NCI-H526 (cell line): Measurements from ENCODE around the gene C3orf18.

Experiments
- DNase-seq, 2 experiments: peaks; one replicate each; lab custom pipeline; 2025; lab: John Stamatoyannopoulos, UW

The C3orf18 gene

GRCh38 chr3:50551054-50551659, 16.4 kb downstream of the C3orf18 start:
- DNase-seq, result no peak

- DNase-seq, result peak; percentile 30 to 77
Measured at GRCh38 chr3:50550079-50550736, 17.3 kb downstream of the C3orf18 start.

GRCh38 chr3:50549226-50549625, 18.3 kb downstream of the C3orf18 start:
- no peak for DNase-seq

GRCh38 chr3:50545781-50546180, 21.8 kb downstream of the C3orf18 start:
- no peak for DNase-seq

- DNase-seq, result peak; percentile 16 to 77
Measured at GRCh38 chr3:50542177-50543034, 25.1 kb downstream of the C3orf18 start.

- no peak for DNase-seq
Measured at GRCh38 chr3:50539356-50540286, 27.9 kb downstream of the C3orf18 start.

GRCh38 chr3:50537421-50538129, 30.0 kb downstream of the C3orf18 start:
- DNase-seq, result no peak

DNA sequence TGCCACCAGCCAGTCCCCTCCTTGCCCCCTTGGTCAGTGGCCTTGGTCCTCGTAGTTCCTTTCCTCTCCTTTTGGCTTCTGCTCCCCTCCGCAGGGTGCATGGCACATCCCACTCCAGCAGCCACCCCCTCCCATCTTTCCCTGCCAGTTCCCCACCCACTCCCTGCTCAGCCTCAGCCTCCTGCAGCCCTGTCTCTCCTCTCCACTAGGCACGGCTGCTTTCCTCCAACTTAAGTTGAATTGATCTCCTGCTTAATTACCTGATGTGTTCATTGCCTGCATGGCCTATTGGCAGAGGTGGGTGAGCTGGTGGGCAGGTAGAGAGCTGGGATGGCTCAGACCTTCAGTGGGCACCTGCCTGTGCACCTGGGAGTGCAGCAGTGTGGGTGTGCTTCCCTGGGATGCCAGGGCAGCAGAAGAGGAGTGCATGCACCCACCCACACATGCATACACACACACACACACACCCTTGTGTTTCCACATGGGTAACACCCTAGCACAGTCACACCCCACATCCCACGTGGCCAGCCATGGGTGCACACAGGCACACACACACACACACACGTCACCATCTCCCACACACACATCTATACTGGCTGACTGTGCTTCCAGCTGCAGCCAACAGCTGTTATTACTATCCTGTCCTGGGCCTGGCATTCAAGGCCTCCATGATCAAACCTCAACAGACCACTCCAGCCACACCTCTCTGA, 30.9 kb downstream of the C3orf18 start:
- no peak for DNase-seq

- no peak for DNase-seq
Measured at GRCh38 chr3:50534681-50535330, 32.7 kb downstream of the C3orf18 start.

- DNase-seq, result no peak
Measured at GRCh38 chr3:50533807-50534461, 33.6 kb downstream of the C3orf18 start.

- no peak for DNase-seq
Measured at GRCh38 chr3:50533316-50533715, 34.2 kb downstream of the C3orf18 start.

GRCh38 chr3:50532062-50532705, 35.4 kb downstream of the C3orf18 start:
- no peak for DNase-seq

- DNase-seq, result no peak
Measured at GRCh38 chr3:50531201-50531600, 36.3 kb downstream of the C3orf18 start.

GRCh38 chr3:50530001-50530970, 37.3 kb downstream of the C3orf18 start:
- peak in 1 of 2 experiments; percentile 36 for DNase-seq

- no peak for DNase-seq
Measured at GRCh38 chr3:50525987-50526386, 41.6 kb downstream of the C3orf18 start.

DNA sequence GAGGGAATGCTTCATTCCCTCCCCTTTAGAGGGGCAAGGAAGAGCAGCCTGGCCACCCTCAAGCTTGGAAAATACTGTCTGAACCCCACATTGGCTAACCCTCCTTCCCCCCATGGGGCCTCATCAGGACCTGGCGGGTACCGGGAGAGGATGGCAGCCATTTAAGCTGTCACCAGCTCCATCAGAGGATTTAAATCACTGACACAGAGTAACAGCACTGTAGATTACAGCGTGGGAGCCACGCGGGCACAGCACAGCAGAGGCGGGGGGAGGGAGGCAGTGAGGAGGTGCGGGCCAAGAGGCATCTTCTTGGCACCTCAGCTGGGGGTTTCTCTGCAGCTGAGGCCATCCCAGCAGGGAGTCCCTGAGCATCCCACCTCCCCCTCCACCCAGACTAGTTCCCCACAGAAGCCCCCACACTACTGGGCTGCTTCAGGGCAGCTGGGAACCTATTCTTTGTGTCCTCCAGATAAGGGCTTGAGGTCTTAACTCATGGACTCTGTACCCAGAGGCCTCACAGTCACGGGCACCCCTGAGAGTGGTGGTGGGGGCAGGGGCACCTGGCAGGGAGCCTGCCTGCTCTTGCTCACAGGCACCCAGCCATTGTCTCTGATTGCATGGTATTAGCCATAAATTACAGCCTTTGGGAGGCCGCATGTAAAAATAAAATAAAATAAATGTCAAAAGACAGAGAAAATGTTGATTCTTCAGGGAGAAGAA, 42.2 kb downstream of the C3orf18 start:
- no peak for DNase-seq

GRCh38 chr3:50524746-50525145, 42.8 kb downstream of the C3orf18 start:
- DNase-seq, result no peak
